Measurements from ENCODE around the gene TUBB4B.

Gene TUBB4B

GRCh38 chr9:137223078-137223970 is 17.8 kb upstream of the TUBB4B start:
- H3K36me3 ChIP-seq (ENCODE audit: insufficient read depth, low read length), result no peaks in the 10 kb centered on the region; the same call in 1 of the 2 replicates
- peak overlapping the region; percentile 94 for H3K4me2 ChIP-seq (ENCODE audit: insufficient read depth, low read length)
- no peak for TF ChIP-seq EZH2 (IDR thresholded peaks at IDR 0.05; ENCODE audit: borderline replicate concordance, low read depth, low read length, severe bottlenecking)
- no peak for TF ChIP-seq CTCF (IDR thresholded peaks at IDR 0.05; ENCODE audit: borderline replicate concordance, extremely low read depth, low read length, poor library complexity, severe bottlenecking)
- H2AFZ ChIP-seq (ENCODE audit: low read depth, low read length), result peak overlapping the region; percentile 94
- no peaks in the 10 kb centered on the region for H3K27me3 ChIP-seq (ENCODE audit: insufficient read depth, low read length, poor library complexity)
- peak; percentile 82 for ATAC-seq (ENCODE audit: insufficient read depth, low read depth)
- H3K9me3 ChIP-seq (ENCODE audit: insufficient read depth, low read length, severe bottlenecking), result no peaks in the 10 kb centered on the region
- peak overlapping the region; percentile 91 for H3K27ac ChIP-seq (ENCODE audit: low read length)
- peak overlapping the region; percentile 98 for H3K9ac ChIP-seq (ENCODE audit: low read depth, low read length)
- peak; percentile 98 for DNase-seq
- H3K4me1 ChIP-seq (ENCODE audit: insufficient read depth, low read length), result peaks cover 20% of the 10 kb centered on the region
- H3K4me3 ChIP-seq (ENCODE audit: low read depth in 1 of 2, low read length in 2 of 2), result peak overlapping the region; percentile 94 to 96
- no peaks in the 10 kb centered on the region for H4K20me1 ChIP-seq (ENCODE audit: insufficient read depth, low read length)
- no peaks in the 10 kb centered on the region for H3K79me2 ChIP-seq (ENCODE audit: insufficient read depth, low read length)

GRCh38 chr9:137224830-137225694 is 16.0 kb upstream of the TUBB4B start, which contains the start of gene CYSRT1:
Gene CYSRT1, plus strand, starts transcription at chr9:137225174. Its CDS starts 448 bp downstream, at chr9:137225622.
- Histone ChIP-seq H3K27ac (ENCODE audit: low read length) (peak within 1 kb of the TSS; percentile 91), H3K4me1 (ENCODE audit: insufficient read depth, low read length) (peaks cover 20% of the 10 kb centered on the region), H3K4me2 (ENCODE audit: insufficient read depth, low read length) (peak within 1 kb of the TSS; percentile 94), H3K4me3 (ENCODE audit: low read depth in 1 of 2, low read length in 2 of 2) (peak within 1 kb of the TSS; percentile 94 to 96; a peak in 3 of 4 replicates), H3K79me2 (ENCODE audit: insufficient read depth, low read length) (no peaks in the 10 kb centered on the region), H3K9ac (ENCODE audit: low read depth, low read length) (peak within 1 kb of the TSS; percentile 98), H2AFZ (ENCODE audit: low read depth, low read length) (peak within 1 kb of the TSS; percentile 94), H3K27me3 (ENCODE audit: insufficient read depth, low read length, poor library complexity) (no peaks in the 10 kb centered on the region), H3K36me3 (ENCODE audit: insufficient read depth, low read length) (no peaks in the 10 kb centered on the region), H3K9me3 (ENCODE audit: insufficient read depth, low read length, severe bottlenecking) (no peaks in the 10 kb centered on the region), H4K20me1 (ENCODE audit: insufficient read depth, low read length) (no peaks in the 10 kb centered on the region)
- TF ChIP-seq EZH2 (IDR thresholded peaks at IDR 0.05; ENCODE audit: borderline replicate concordance, low read depth, low read length, severe bottlenecking) (no peak), CTCF (IDR thresholded peaks at IDR 0.05; ENCODE audit: borderline replicate concordance, extremely low read depth, low read length, poor library complexity, severe bottlenecking) (no peak)
- DNase-seq (no peak), ATAC-seq (ENCODE audit: insufficient read depth, low read depth) (no peak)

GRCh38 chr9:137225699-137226331 is 15.3 kb upstream of the TUBB4B start:
- Histone ChIP-seq H3K4me2 (ENCODE audit: insufficient read depth, low read length) (no peak overlapping the region), H4K20me1 (ENCODE audit: insufficient read depth, low read length) (no peaks in the 10 kb centered on the region), H3K9ac (ENCODE audit: low read depth, low read length) (no peak overlapping the region), H3K4me1 (ENCODE audit: insufficient read depth, low read length) (peaks cover 20% of the 10 kb centered on the region), H3K36me3 (ENCODE audit: insufficient read depth, low read length) (no peaks in the 10 kb centered on the region), H3K9me3 (ENCODE audit: insufficient read depth, low read length, severe bottlenecking) (no peaks in the 10 kb centered on the region), H3K27ac (ENCODE audit: low read length) (no peak overlapping the region), H2AFZ (ENCODE audit: low read depth, low read length) (no peak overlapping the region), H3K79me2 (ENCODE audit: insufficient read depth, low read length) (no peaks in the 10 kb centered on the region), H3K27me3 (ENCODE audit: insufficient read depth, low read length, poor library complexity) (no peaks in the 10 kb centered on the region), H3K4me3 (ENCODE audit: low read depth in 1 of 2, low read length in 2 of 2) (no peak overlapping the region)
- TF ChIP-seq CTCF (IDR thresholded peaks at IDR 0.05; ENCODE audit: borderline replicate concordance, extremely low read depth, low read length, poor library complexity, severe bottlenecking) (no peak), EZH2 (IDR thresholded peaks at IDR 0.05; ENCODE audit: borderline replicate concordance, low read depth, low read length, severe bottlenecking) (no peak)
- DNase-seq (no peak), ATAC-seq (ENCODE audit: insufficient read depth, low read depth) (no peak)

All from DND-41 (cell line).